C4-2B (cell line): ENCODE data around the gene SLFN12.
"Not testable (repeated sequence)": the region's sequence is repeated elsewhere in the genome, so short reads cannot be mapped to it uniquely, and the experiment has no call there.

ENCODE experiments used
- ZFX ChIP-seq: fragments of 450-650 bp; IDR thresholded peaks from 2 replicates; pipeline ENCODE4 v1.6.1; 2017
- TF ChIP-seq, protein P1 (sequence below): fragments of 450-650 bp; conservative IDR thresholded peaks from 2 replicates; pipeline ENCODE4 v1.5.1; 2017; ENCODE audit warnings: mild to moderate bottlenecking

DNA sequence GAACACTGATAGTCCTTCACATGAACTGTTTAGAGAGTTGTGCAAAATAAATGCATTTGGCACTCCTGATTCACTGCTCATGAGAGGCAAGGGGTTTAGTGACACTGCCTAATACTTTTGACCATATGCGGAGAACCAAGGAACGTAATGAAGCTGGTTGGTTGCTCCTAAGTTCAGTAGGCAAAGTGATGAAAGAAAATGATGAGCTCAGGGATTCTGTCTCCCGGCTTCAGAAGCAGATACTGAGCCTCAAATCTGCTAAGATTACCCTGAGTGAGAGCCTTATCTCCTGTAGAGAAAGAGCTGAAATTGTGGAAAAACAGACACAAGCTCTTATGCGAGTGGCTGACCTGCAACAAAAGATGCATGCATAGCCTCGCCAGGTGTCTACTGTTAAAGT is 21.7 kb upstream of the SLFN12 start:
- TF ChIP-seq, protein P1, sequence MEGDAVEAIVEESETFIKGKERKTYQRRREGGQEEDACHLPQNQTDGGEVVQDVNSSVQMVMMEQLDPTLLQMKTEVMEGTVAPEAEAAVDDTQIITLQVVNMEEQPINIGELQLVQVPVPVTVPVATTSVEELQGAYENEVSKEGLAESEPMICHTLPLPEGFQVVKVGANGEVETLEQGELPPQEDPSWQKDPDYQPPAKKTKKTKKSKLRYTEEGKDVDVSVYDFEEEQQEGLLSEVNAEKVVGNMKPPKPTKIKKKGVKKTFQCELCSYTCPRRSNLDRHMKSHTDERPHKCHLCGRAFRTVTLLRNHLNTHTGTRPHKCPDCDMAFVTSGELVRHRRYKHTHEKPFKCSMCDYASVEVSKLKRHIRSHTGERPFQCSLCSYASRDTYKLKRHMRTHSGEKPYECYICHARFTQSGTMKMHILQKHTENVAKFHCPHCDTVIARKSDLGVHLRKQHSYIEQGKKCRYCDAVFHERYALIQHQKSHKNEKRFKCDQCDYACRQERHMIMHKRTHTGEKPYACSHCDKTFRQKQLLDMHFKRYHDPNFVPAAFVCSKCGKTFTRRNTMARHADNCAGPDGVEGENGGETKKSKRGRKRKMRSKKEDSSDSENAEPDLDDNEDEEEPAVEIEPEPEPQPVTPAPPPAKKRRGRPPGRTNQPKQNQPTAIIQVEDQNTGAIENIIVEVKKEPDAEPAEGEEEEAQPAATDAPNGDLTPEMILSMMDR: not testable (repeated sequence)
- TF ChIP-seq ZFX: not testable (repeated sequence)
